Thoracic aorta (tissue), 2 donors: ENCODE data around the gene TRPM2. TPM values are rescaled to one million over a fixed set of nuclear protein-coding genes. Genes with fewer than 3 reads are reported as not detected.

ENCODE experiments used
- ATAC-seq: fragments of 150-250 bp; one replicate; pipeline ENCODE4 v1.8.0; 2017; ENCODE audit warnings: low read depth; ENCODE audit not compliant: insufficient number of reproducible peaks, low FRiP score
- DNase-seq: peaks from one replicate; pipeline ENCODE4 v3.0.0-alpha.2; 2020; ENCODE audit warnings: low spot score
- H3K27ac ChIP-seq, 2 donors: fragments of 200-600 bp; sonication (generic); 1 replicate in 1 of 2; 2 replicates in 1 of 2; pipeline ENCODE4 v1.5.1; 2016; ENCODE audit warnings: mild to moderate bottlenecking in 2 of 2, moderate library complexity in 2 of 2
- H3K27me3 ChIP-seq: fragments of 200-600 bp; sonication (generic); replicated peaks from 2 replicates; pipeline ENCODE4 v1.6.0; 2016; ENCODE audit warnings: mild to moderate bottlenecking; ENCODE audit not compliant: insufficient read depth
- H3K36me3 ChIP-seq: fragments of 200-600 bp; sonication (generic); one replicate; pipeline ENCODE4 v1.5.1; 2016
- H3K4me1 ChIP-seq, 2 donors: fragments of 200-600 bp; sonication (generic); 1 replicate in 1 of 2; 2 replicates in 1 of 2; pipeline versions ENCODE4 v1.5.1 to v1.6.0; 2016; ENCODE audit warnings: low read depth in 2 of 2, mild to moderate bottlenecking in 1 of 2; ENCODE audit not compliant: control insufficient read depth in 1 of 2
- H3K4me3 ChIP-seq: fragments of 200-600 bp; sonication (generic); 2 replicates; pipeline ENCODE4 v1.5.1; 2016; ENCODE audit warnings: mild to moderate bottlenecking
- H3K9me3 ChIP-seq: fragments of 200-600 bp; sonication (generic); 2 replicates; pipeline ENCODE4 v1.5.1; 2016
- CTCF ChIP-seq: fragments of 200-600 bp; sonication (generic); IDR thresholded peaks from one replicate; pipeline ENCODE4 v1.5.1; 2019; ENCODE audit warnings: antibody characterized with exemption
- total RNA-seq, 2 donors: library from RNA; depleted of rRNA; stranded (reverse); fragments of >200 nt; gene quantifications; one replicate each; pipeline versions ENCODE4 v1.1.0 to v1.2.3, GENCODE V29; 2016

The TRPM2 gene
- total RNA-seq, 2 donors from 2014 or later, result 10.4 to 12.9 TPM

DNA sequence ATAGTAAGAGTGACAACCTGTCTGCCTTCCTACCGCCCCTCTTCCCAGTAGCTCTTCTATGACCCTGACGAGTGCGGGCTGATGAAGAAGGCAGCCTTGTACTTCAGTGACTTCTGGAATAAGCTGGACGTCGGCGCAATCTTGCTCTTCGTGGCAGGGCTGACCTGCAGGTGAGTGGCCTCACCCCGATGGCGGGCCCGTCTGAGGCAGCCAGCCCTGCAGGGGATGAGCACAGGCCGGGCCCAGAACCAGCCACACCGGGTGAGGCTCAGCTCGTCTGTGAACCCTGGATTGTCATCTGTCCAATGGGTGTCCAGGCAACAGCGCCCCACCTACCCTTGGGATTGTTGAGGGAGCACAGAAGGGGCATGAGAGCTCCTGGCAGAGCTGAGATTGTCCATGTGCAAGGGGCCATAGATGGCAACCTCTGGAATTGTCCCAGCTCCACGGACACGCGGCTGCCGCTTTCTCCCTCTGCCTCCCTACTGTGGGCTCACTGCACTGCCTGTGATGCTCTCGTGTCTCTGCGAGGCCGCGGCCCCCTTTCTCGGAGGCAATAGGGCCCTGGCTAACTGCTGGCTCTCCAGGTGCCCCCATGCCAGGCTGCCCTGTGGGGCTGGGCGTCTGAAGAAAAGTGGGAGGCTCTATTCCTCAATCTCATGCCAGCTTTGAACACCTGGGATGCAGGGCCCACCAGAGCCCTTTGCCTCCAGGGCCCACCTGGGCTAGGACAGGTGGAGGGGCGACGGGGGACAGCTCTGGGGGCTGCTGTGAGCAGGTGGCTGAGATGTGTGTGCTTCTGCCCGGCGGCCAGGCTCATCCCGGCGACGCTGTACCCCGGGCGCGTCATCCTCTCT lies 51.9 kb downstream of the TRPM2 start:
- Histone ChIP-seq H3K27me3 (no peaks in the 10 kb centered on the region), H3K27ac (no peak overlapping the region), H3K36me3 (no peaks in the 10 kb centered on the region), H3K4me3 (no peak overlapping the region), H3K9me3 (no peaks in the 10 kb centered on the region), H3K4me1 (no peaks in the 10 kb centered on the region)
- no peak for DNase-seq
- TF ChIP-seq CTCF, result no peak
- ATAC-seq, result no peak

GRCh38 chr21:44405948-44406872 lies 52.8 kb downstream of the TRPM2 start:
- ATAC-seq (no peak), DNase-seq (no peak)

DNA sequence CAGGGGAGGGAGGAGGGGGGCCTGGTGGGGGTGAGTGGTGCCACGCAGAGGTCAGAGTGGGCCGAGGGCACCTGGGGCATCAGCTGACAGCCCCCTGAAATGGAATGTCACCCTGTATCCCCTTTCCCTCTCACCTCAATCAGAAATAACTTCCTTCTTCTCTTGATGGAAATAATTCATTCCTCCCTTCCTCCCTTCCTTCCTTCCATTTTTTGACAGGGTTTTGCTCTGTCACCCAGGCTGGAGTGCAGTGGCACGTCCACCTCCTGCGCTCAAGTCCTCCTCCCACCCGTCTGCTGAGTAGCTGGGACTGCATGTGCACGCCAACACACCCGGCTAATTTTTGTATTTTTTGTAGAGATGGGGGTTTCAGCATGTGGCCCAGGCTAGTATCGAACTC lies 53.5 kb downstream of the TRPM2 start:
- Histone ChIP-seq H3K27ac (no peak overlapping the region), H3K27me3 (no peaks in the 10 kb centered on the region), H3K4me3 (no peak overlapping the region), H3K9me3 (no peaks in the 10 kb centered on the region), H3K36me3 (no peaks in the 10 kb centered on the region), H3K4me1 (no peaks in the 10 kb centered on the region)
- no peak for ATAC-seq
- TF ChIP-seq CTCF, result no peak
- no peak for DNase-seq

More at GRCh38 chr21:44405948-44406872, 52.8 kb downstream of the TRPM2 start:
- no peak overlapping the region for H3K27ac ChIP-seq
- H3K4me1 ChIP-seq, result no peaks in the 10 kb centered on the region
- TF ChIP-seq CTCF, result no peak
- H3K4me3 ChIP-seq, result no peak overlapping the region
- no peaks in the 10 kb centered on the region for H3K9me3 ChIP-seq
- no peaks in the 10 kb centered on the region for H3K36me3 ChIP-seq
- H3K27me3 ChIP-seq, result no peaks in the 10 kb centered on the region

DNA sequence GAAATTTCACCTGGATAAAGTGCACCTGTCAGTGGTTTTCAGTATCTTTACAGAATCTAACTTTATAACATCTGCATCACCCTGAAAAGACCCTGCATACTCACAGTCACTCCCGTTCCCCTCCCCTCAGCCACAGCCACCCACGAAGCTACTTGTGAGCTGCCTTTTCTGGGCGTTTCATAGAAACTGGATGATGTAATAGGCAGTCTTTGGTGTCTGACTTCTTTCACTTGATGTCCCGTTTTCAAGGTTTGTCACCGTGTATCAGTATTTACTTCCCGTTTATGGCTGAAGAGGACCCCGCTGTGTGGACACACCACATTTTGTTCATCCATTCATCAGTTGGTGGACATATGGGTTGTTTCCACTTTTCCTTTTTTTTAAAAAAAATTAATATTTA lies 54.1 kb downstream of the TRPM2 start:
- TF ChIP-seq CTCF, result no peak
- no peak for DNase-seq
- H3K4me3 ChIP-seq, result no peak overlapping the region

DNA sequence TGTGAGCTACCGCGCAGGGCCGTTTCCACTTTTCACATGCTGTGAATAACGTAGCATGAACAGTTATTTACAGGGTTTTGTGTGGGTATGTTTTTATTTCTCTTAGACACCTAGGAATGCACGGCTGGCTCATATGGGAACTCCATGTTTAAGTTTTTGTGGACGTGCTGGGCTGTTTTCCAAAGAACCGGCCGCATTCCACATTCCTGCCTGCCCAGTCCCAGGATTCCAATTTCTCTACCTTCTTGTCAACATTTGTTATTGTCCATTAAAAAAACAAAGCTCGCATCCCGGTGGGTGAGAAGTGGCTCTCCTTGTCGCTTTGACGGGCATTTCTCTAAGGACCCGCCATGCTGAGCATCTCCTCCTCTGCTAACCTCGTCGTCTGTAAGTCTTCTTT lies 54.8 kb downstream of the TRPM2 start:
- TF ChIP-seq CTCF, result no peak
- ATAC-seq, result no peak
- DNase-seq, result no peak

More for the DNA sequence above, 54.1 kb downstream of the TRPM2 start:
- H3K27ac ChIP-seq, result no peak overlapping the region
- no peak for ATAC-seq
- H3K4me1 ChIP-seq, result no peaks in the 10 kb centered on the region
- no peaks in the 10 kb centered on the region for H3K27me3 ChIP-seq
- no peaks in the 10 kb centered on the region for H3K36me3 ChIP-seq
- H3K9me3 ChIP-seq, result no peaks in the 10 kb centered on the region

More for the DNA sequence above, 54.8 kb downstream of the TRPM2 start:
- Histone ChIP-seq H3K4me1 (no peaks in the 10 kb centered on the region), H3K27ac (no peak overlapping the region), H3K4me3 (no peak overlapping the region), H3K36me3 (no peaks in the 10 kb centered on the region), H3K9me3 (no peaks in the 10 kb centered on the region), H3K27me3 (no peaks in the 10 kb centered on the region)
